ENCODE measurements around the gene SFRP5.
A peak's percentile ranks its signal among the peaks of the same experiment; 100 is the strongest.

Gene SFRP5

GRCh38 chr10:97734021-97734420 lies 37.8 kb downstream of the SFRP5 start:
- DNase-seq, result no peak

GRCh38 chr10:97733256-97733655 lies 38.5 kb downstream of the SFRP5 start:
- no peak for DNase-seq

GRCh38 chr10:97732052-97732359 lies 39.8 kb downstream of the SFRP5 start:
- DNase-seq, result no peak

GRCh38 chr10:97731346-97732051 lies 40.3 kb downstream of the SFRP5 start:
- DNase-seq, result peak in 2 of 4 experiments; percentile 13 to 20

GRCh38 chr10:97729014-97729413 lies 42.8 kb downstream of the SFRP5 start:
- DNase-seq, result no peak

GRCh38 chr10:97726636-97727178 lies 45.1 kb downstream of the SFRP5 start:
- no peak for DNase-seq

- no peak for DNase-seq
These were observed 47.4 kb downstream of the SFRP5 start for GRCh38 chr10:97724341-97724941.

GRCh38 chr10:97723001-97723400 lies 48.8 kb downstream of the SFRP5 start:
- DNase-seq, result no peak

- DNase-seq, result no peak
These were observed 49.7 kb downstream of the SFRP5 start for GRCh38 chr10:97721871-97722780.

- DNase-seq, result no peak
These were observed 52.2 kb downstream of the SFRP5 start for GRCh38 chr10:97719602-97720001.

- no peak for DNase-seq
These were observed 53.1 kb downstream of the SFRP5 start for GRCh38 chr10:97718659-97719142.

- DNase-seq, result no peak
These were observed 53.6 kb downstream of the SFRP5 start for GRCh38 chr10:97718178-97718577.

GRCh38 chr10:97717627-97718026 lies 54.2 kb downstream of the SFRP5 start:
- no peak for DNase-seq

All from activated naive CD4-positive, alpha-beta T cell (primary cell).